GM23248 (cell line): ENCODE measurements around the gene PTPRR.

Source experiments
- EZH2 ChIP-seq: fragments of 200-600 bp; sonication (generic); IDR thresholded peaks from 2 replicates; pipeline ENCODE4 v1.6.1; 2018; ENCODE audit warnings: antibody characterized with exemption, mild to moderate bottlenecking; ENCODE audit not compliant: insufficient read depth, poor library complexity, severe bottlenecking
- EZH2phosphoT487 ChIP-seq: fragments of 200-600 bp; sonication (generic); IDR thresholded peaks from 2 replicates; pipeline ENCODE4 v1.6.1; 2018; ENCODE audit warnings: antibody characterized with exemption, moderate library complexity, mild to moderate bottlenecking, low read depth; ENCODE audit not compliant: insufficient read depth

- no peak for TF ChIP-seq EZH2
- TF ChIP-seq EZH2phosphoT487 = no peak
Observed at GRCh38 chr12:70719672-70720420, 200.7 kb downstream of the PTPRR start.
